Ishikawa (cell line): ENCODE measurements around the gene TTC16.

ENCODE experiments used
- CEBPB ChIP-seq: IDR thresholded peaks from 2 replicates; pipeline ENCODE4 v1.6.1; 2012
- CREB1 ChIP-seq: IDR thresholded peaks from 2 replicates; pipeline ENCODE4 v1.6.1; 2012; ENCODE audit warnings: low read depth
- EGR1 ChIP-seq: IDR thresholded peaks from 2 replicates; pipeline ENCODE4 v1.6.1; 2012
- EP300 ChIP-seq: IDR thresholded peaks from 2 replicates; pipeline ENCODE4 v1.6.1; 2012; ENCODE audit warnings: borderline replicate concordance
- FOXM1 ChIP-seq: IDR thresholded peaks from 2 replicates; pipeline ENCODE4 v1.6.1; 2012; ENCODE audit warnings: low read depth, borderline replicate concordance
- NFIC ChIP-seq: IDR thresholded peaks from 2 replicates; pipeline ENCODE4 v1.6.1; 2012
- RAD21 ChIP-seq: IDR thresholded peaks from 2 replicates; pipeline ENCODE4 v1.6.1; 2012; ENCODE audit warnings: low read depth
- TAF1 ChIP-seq: IDR thresholded peaks from 2 replicates; pipeline ENCODE4 v1.6.1; 2012; ENCODE audit warnings: low read depth, mild to moderate bottlenecking
- TCF12 ChIP-seq: IDR thresholded peaks from 2 replicates; pipeline ENCODE4 v1.6.1; 2012; ENCODE audit warnings: low read depth
- TEAD4 ChIP-seq: IDR thresholded peaks from 2 replicates; pipeline ENCODE4 v1.6.1; 2012
- USF1 ChIP-seq: IDR thresholded peaks from 2 replicates; pipeline ENCODE4 v1.6.1; 2012
- YY1 ChIP-seq: IDR thresholded peaks from 2 replicates; pipeline ENCODE4 v1.6.1; 2012; ENCODE audit warnings: low read depth
- ZBTB7A ChIP-seq: IDR thresholded peaks from 2 replicates; pipeline ENCODE4 v1.6.1; 2012; ENCODE audit warnings: low read depth
- TF ChIP-seq, protein P1 (sequence below): IDR thresholded peaks from 2 replicates; pipeline ENCODE4 v1.6.1; 2012
- TF ChIP-seq, protein P2 (sequence below): IDR thresholded peaks from 2 replicates; pipeline ENCODE4 v1.6.1; 2012; ENCODE audit warnings: low read depth, mild to moderate bottlenecking

The TTC16 gene

DNA sequence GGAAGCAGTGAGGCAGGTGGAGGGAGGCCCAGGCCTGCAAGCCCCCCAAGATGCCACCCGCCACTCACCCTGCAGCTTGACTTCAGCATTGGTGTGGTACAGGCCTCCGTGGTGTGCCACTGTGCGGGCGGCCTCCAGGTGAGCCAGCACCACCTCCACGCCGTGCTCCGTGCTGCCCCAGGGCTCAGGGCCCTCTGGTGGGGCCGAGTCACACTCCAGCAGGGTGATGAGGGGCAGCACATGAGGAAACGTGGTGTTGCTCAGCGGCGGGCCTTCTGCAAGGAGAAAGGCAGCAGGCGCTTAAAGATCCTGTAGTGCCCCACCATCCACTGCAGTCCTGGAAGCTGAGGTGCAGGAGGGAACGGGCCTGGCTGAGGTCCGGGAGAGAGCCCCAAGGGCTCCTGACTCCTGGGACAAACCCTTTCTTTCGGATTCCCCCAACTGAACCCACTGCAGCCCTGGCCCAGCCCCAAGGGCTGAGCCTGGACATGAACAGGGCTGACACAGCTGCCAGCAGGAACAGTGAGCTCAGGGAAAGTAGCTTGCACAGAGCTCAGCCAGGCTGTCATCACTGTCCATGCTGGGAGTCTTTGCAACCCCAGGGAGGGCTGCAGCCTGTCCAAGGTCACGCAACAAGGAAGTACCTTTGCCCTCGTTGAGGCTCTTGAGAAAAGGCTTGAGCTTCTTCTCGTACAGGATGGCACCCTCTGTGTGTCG lies 23.9 kb downstream of the TTC16 start:
- TF ChIP-seq CREB1 (no peak), TAF1 (no peak), EP300 (no peak), CEBPB (no peak), YY1 (no peak), EGR1 (no peak), FOXM1 (no peak)

GRCh38 chr9:127741831-127742434 lies 26.1 kb downstream of the TTC16 start:
- TF ChIP-seq, protein P1, sequence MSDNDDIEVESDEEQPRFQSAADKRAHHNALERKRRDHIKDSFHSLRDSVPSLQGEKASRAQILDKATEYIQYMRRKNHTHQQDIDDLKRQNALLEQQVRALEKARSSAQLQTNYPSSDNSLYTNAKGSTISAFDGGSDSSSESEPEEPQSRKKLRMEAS, result 0 out of 2 replicates have a peak, but pooled peaks have one; percentile 3
- TF ChIP-seq FOXM1 (no peak), TAF1 (no peak)

GRCh38 chr9:127742435-127743088 lies 26.7 kb downstream of the TTC16 start:
- TF ChIP-seq TEAD4, result no peak
- no peak for TF ChIP-seq YY1
- TF ChIP-seq, protein P1, result no peak
- no peak for TF ChIP-seq EGR1
- no peak for TF ChIP-seq EP300
- TF ChIP-seq CREB1, result no peak
- TF ChIP-seq CEBPB, result no peak
- TF ChIP-seq TAF1, result no peak
- TF ChIP-seq FOXM1, result no peak
- no peak for TF ChIP-seq ZBTB7A
- TF ChIP-seq TCF12, result no peak
- TF ChIP-seq USF1, result no peak
- no peak for TF ChIP-seq RAD21
- no peak for TF ChIP-seq NFIC

GRCh38 chr9:127744398-127745110 lies 28.7 kb downstream of the TTC16 start:
- TF ChIP-seq RAD21 (no peak), CEBPB (no peak), TAF1 (no peak), TCF12 (no peak), EP300 (no peak), TEAD4 (no peak), YY1 (no peak), FOXM1 (no peak), CREB1 (no peak), USF1 (no peak), EGR1 (no peak), ZBTB7A (no peak), NFIC (no peak)
- TF ChIP-seq, protein P1, result no peak
- TF ChIP-seq, protein P2, sequence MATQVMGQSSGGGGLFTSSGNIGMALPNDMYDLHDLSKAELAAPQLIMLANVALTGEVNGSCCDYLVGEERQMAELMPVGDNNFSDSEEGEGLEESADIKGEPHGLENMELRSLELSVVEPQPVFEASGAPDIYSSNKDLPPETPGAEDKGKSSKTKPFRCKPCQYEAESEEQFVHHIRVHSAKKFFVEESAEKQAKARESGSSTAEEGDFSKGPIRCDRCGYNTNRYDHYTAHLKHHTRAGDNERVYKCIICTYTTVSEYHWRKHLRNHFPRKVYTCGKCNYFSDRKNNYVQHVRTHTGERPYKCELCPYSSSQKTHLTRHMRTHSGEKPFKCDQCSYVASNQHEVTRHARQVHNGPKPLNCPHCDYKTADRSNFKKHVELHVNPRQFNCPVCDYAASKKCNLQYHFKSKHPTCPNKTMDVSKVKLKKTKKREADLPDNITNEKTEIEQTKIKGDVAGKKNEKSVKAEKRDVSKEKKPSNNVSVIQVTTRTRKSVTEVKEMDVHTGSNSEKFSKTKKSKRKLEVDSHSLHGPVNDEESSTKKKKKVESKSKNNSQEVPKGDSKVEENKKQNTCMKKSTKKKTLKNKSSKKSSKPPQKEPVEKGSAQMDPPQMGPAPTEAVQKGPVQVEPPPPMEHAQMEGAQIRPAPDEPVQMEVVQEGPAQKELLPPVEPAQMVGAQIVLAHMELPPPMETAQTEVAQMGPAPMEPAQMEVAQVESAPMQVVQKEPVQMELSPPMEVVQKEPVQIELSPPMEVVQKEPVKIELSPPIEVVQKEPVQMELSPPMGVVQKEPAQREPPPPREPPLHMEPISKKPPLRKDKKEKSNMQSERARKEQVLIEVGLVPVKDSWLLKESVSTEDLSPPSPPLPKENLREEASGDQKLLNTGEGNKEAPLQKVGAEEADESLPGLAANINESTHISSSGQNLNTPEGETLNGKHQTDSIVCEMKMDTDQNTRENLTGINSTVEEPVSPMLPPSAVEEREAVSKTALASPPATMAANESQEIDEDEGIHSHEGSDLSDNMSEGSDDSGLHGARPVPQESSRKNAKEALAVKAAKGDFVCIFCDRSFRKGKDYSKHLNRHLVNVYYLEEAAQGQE, result no peak

GRCh38 chr9:127746959-127747569 lies 31.2 kb downstream of the TTC16 start:
- TF ChIP-seq NFIC (no peak), EP300 (no peak), CREB1 (no peak), RAD21 (no peak), TCF12 (no peak), ZBTB7A (no peak), TAF1 (no peak), FOXM1 (no peak), USF1 (no peak), YY1 (no peak), CEBPB (no peak)
- TF ChIP-seq, protein P1, result no peak
